C4-2B (cell line): ENCODE results near the gene PLEKHA5.
A peak's percentile ranks its signal among the peaks of the same experiment; 100 is the strongest.

Experiments used
- ZFX ChIP-seq: fragments of 450-650 bp; IDR thresholded peaks from 2 replicates; pipeline ENCODE4 v1.6.1; 2017
- TF ChIP-seq, protein P1 (sequence below): fragments of 450-650 bp; conservative IDR thresholded peaks from 2 replicates; pipeline ENCODE4 v1.5.1; 2017; ENCODE audit warnings: mild to moderate bottlenecking

DNA sequence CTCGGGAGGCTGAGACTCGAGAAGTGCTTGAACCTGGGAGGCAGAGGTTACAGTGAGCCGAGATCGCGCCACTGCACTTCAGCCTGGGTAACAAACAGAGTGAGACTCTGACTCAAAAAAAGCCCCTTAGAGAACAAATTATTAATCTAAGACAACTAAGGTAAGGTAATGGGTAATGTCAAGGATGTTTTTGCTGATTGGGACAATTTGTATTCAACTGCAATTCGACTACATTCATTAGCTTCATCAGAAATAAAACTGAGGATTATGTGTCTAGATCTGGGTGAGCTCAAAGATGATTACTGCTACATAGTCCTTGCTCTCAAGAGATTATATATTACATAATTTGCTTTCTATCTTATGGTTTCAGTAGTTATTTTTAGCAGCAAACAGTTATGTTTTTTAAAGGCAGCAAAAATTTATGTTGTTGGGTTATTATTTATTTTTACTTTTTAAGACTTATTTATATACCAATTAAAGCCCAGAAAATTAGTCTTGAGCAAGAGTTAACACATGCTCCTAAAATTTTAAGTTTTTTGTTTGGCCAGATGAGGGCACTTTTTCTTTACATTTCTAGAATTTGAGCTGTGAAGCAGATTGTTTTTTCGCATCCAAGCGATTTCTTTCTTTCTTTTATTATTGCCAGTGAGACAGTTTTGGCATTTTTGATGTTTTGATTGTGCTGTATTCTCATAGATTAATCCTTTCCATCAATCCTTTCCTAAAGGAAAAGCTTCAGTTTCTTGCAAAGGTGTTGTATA lies 52.3 kb downstream of the PLEKHA5 start:
- TF ChIP-seq, protein P1, sequence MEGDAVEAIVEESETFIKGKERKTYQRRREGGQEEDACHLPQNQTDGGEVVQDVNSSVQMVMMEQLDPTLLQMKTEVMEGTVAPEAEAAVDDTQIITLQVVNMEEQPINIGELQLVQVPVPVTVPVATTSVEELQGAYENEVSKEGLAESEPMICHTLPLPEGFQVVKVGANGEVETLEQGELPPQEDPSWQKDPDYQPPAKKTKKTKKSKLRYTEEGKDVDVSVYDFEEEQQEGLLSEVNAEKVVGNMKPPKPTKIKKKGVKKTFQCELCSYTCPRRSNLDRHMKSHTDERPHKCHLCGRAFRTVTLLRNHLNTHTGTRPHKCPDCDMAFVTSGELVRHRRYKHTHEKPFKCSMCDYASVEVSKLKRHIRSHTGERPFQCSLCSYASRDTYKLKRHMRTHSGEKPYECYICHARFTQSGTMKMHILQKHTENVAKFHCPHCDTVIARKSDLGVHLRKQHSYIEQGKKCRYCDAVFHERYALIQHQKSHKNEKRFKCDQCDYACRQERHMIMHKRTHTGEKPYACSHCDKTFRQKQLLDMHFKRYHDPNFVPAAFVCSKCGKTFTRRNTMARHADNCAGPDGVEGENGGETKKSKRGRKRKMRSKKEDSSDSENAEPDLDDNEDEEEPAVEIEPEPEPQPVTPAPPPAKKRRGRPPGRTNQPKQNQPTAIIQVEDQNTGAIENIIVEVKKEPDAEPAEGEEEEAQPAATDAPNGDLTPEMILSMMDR, result peak; percentile 32
- TF ChIP-seq ZFX, result no peak
